Activated CD4-positive, alpha-beta T cell treated with anti-CD3 and anti-CD28 coated beads, Interleukin-2, amount 50 U/mL, for 24 hours (primary cell): Measurements from ENCODE around the gene AK6.
"Not testable (repeated sequence)": the region's sequence is repeated elsewhere in the genome, so short reads cannot be mapped to it uniquely, and the experiment has no call there.

Experiments used
- DNase-seq, 2 donors: peaks; one replicate each; pipeline ENCODE4 v3.0.0-alpha.2; 2020; ENCODE audit warnings: low read depth in 1 of 2, low spot score in 1 of 2

The AK6 gene

GRCh38 chr5:69341520-69342161 lies 27.7 kb downstream of the AK6 start:
- DNase-seq: no peak

GRCh38 chr5:69335341-69335935 lies 33.9 kb downstream of the AK6 start:
- DNase-seq: no peak

GRCh38 chr5:69334793-69335268 lies 34.5 kb downstream of the AK6 start:
- peak; percentile 32 to 54 for DNase-seq

- DNase-seq: not testable (repeated sequence)
Measured at GRCh38 chr5:69333668-69334315, 35.5 kb downstream of the AK6 start.

- no peak for DNase-seq
Measured at GRCh38 chr5:69331528-69332445, 37.5 kb downstream of the AK6 start.

GRCh38 chr5:69329905-69330489 lies 39.3 kb downstream of the AK6 start:
- DNase-seq: no peak

GRCh38 chr5:69326365-69326764 lies 43.0 kb downstream of the AK6 start:
- DNase-seq: no peak

- DNase-seq: no peak
Measured at GRCh38 chr5:69317391-69317790, 51.9 kb downstream of the AK6 start.

GRCh38 chr5:69315972-69316371 lies 53.3 kb downstream of the AK6 start:
- no peak for DNase-seq

GRCh38 chr5:69313428-69313827 lies 55.9 kb downstream of the AK6 start:
- DNase-seq: no peak

- no peak for DNase-seq
Measured at GRCh38 chr5:69312459-69313160, 56.7 kb downstream of the AK6 start.

- no peak for DNase-seq
Measured at GRCh38 chr5:69309380-69309779, 59.9 kb downstream of the AK6 start.

- DNase-seq: no peak
Measured at GRCh38 chr5:69308046-69308553, 61.2 kb downstream of the AK6 start.

- no peak for DNase-seq
Measured at GRCh38 chr5:69305512-69305911, 63.8 kb downstream of the AK6 start.
